Nephron (organoid): Measurements from ENCODE around the gene FEN1.

Experiments
- H3K27ac Mint-ChIP-seq, 3 experiments: 2 replicates each; pipeline ENCODE4 v1.8.0; 2020; ENCODE audit warnings: mixed read lengths in 3 of 3, mild to moderate bottlenecking in 2 of 3, moderate library complexity in 1 of 3
- H3K27me3 Mint-ChIP-seq: 2 replicates; pipeline ENCODE4 v1.8.0; 2021; ENCODE audit warnings: low read depth, mild to moderate bottlenecking, moderate library complexity, mixed read lengths
- H3K36me3 Mint-ChIP-seq: 2 replicates; pipeline ENCODE4 v1.8.0; 2020; ENCODE audit warnings: low read depth, mixed read lengths
- H3K4me1 Mint-ChIP-seq: 2 replicates; pipeline ENCODE4 v1.8.0; 2020; ENCODE audit warnings: mixed read lengths
- H3K4me3 Mint-ChIP-seq, 3 experiments: 2 replicates each; pipeline ENCODE4 v1.8.0; 2020; ENCODE audit warnings: mild to moderate bottlenecking in 3 of 3, mixed read lengths in 3 of 3, moderate library complexity in 2 of 3
- H3K9me3 Mint-ChIP-seq: 2 replicates; pipeline ENCODE4 v1.8.0; 2020; ENCODE audit warnings: mixed read lengths
- TF ChIP-seq, protein P1 (sequence below), 3 experiments: fragments of 200-600 bp; sonication (generic); IDR thresholded peaks; one replicate each; pipeline ENCODE4 v1.5.0; 2021; ENCODE audit warnings: antibody characterized with exemption in 3 of 3; ENCODE audit not compliant: unreplicated experiment in 3 of 3

The FEN1 gene

DNA sequence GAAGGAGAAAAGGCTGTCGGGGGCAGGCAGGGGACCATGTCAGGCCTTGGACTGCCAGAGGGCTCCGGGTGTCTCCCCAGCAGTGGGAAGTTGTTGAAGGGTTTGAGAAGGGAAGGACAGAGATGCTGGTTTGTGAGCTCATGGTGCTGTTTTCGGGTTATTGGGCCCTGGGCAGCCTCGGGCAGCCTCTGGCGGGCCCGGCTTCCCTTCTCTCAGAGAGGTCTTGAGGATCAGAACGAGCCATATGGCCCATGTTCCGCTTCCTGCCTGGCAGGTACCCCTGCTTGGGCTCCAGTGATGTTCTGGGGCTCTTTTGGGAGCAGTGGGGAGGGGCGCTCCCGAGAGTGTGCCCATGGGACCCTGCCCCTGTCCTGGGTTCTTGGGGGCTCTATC, 30.5 kb upstream of the FEN1 start:
- TF ChIP-seq, protein P1, sequence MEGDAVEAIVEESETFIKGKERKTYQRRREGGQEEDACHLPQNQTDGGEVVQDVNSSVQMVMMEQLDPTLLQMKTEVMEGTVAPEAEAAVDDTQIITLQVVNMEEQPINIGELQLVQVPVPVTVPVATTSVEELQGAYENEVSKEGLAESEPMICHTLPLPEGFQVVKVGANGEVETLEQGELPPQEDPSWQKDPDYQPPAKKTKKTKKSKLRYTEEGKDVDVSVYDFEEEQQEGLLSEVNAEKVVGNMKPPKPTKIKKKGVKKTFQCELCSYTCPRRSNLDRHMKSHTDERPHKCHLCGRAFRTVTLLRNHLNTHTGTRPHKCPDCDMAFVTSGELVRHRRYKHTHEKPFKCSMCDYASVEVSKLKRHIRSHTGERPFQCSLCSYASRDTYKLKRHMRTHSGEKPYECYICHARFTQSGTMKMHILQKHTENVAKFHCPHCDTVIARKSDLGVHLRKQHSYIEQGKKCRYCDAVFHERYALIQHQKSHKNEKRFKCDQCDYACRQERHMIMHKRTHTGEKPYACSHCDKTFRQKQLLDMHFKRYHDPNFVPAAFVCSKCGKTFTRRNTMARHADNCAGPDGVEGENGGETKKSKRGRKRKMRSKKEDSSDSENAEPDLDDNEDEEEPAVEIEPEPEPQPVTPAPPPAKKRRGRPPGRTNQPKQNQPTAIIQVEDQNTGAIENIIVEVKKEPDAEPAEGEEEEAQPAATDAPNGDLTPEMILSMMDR (IDR thresholded peaks at IDR 0.05; ENCODE audit: unreplicated experiment in 3 of 3): no peak
- peaks cover 16% of the 10 kb centered on the region for H3K4me1 Mint-ChIP-seq
- no peaks in the 10 kb centered on the region for H3K36me3 Mint-ChIP-seq
- no peak overlapping the region for H3K4me3 Mint-ChIP-seq
- peak overlapping the region; percentile 77 to 90 (median 81) for H3K27ac Mint-ChIP-seq
- H3K27me3 Mint-ChIP-seq: peaks cover 7% of the 10 kb centered on the region
- H3K9me3 Mint-ChIP-seq: no peaks in the 10 kb centered on the region

DNA sequence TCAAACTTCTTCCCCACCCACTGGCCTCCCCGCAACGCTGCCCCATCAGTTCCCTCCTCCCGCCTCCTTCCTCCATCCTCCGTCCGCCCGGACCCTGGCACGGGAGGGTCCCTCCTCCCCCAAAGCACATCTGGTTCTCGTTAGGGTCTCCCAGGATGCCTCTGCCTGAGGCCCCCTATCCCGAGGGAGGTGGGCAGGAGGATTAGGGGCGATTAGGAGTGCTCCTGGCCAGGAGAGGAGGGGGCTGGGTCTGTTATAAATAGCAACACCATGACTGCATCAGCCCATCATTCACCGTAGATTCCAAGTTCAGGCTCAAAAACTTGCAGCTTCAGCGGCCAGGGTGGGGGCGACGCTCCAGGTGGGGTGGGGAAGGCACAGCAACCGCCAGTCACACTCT, 29.9 kb upstream of the FEN1 start:
- Mint-ChIP-seq H3K27me3 (peaks cover 7% of the 10 kb centered on the region), H3K27ac (peak overlapping the region; percentile 61 to 89 (median 86)), H3K4me3 (peak overlapping the region in 1 of 3 experiments; percentile 10), H3K4me1 (peaks cover 16% of the 10 kb centered on the region), H3K36me3 (no peaks in the 10 kb centered on the region), H3K9me3 (no peaks in the 10 kb centered on the region)
- TF ChIP-seq, protein P1 (IDR thresholded peaks at IDR 0.05; ENCODE audit: unreplicated experiment in 3 of 3): no peak

DNA sequence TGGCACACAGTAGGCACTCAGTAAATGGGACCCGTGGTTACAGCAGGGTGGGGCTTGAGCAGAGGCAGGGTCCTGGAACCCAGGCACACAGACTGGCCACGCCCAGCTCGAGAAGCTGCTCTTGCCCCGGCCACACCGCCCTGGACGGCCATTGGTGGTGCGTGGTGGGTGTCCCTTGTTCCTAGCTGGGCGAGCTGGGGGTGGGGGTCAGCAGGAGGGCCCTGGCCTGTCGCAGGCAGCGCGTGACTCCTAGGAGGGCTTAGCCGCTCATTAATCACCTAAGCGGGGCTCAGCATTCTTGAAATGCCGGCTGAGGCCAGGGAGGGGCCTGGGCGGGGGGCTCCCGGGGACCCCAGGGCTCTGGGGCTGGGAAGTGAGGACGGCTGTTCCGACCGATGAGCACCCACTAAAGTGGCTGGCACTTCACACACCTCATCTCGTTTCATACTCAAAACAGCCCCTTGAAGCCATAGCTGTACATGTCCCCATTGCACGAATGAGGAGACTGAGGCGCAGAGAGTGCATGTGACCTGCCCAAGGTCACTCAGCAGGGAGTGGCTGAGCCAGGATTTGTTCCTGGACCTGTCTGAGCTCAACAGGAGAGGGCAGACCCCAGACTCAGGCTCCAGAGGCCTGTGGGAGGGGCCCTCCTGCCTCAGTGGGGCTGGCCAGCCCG, 28.6 kb upstream of the FEN1 start:
- Mint-ChIP-seq H3K27me3 (peaks cover 7% of the 10 kb centered on the region), H3K36me3 (no peaks in the 10 kb centered on the region), H3K4me3 (no peak overlapping the region), H3K27ac (no peak overlapping the region), H3K9me3 (no peaks in the 10 kb centered on the region), H3K4me1 (peaks cover 16% of the 10 kb centered on the region)
- TF ChIP-seq, protein P1 (IDR thresholded peaks at IDR 0.05; ENCODE audit: unreplicated experiment in 3 of 3): no peak

DNA sequence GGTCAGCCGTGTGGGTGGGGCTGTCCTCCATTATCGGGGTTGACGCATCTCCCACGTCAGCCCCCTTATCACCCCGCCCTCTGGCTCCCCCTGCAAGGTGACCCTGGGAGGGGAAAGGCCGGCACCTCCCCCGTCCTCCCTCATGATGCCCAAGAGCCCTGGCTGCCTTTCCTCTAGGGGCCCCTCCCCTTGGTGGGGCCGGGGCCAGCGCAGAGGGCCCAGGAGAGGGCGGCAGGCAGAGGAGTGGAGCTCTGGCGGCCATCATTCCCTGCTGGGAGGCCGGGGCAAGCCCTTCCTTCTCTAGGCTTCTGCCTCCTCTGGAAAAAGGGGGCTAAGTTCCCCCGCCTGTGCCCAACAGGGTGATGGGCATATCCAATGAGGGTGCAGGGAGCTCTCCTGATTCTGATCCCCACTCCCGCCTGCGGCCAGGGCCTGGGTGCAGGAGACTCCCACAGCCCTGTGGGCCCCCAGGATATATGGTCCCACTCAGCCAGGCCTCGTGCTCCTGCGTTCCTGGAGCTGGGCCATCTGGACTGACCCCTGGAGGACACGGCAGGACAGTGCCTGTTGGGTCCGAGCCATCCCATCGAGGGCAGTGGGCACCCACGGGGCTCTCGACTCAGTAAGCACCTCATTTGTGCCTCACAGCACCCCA, 28.0 kb upstream of the FEN1 start:
- H3K27me3 Mint-ChIP-seq: peaks cover 7% of the 10 kb centered on the region
- peaks cover 16% of the 10 kb centered on the region for H3K4me1 Mint-ChIP-seq
- peak overlapping the region; percentile 35 to 61 (median 44) for H3K27ac Mint-ChIP-seq
- no peaks in the 10 kb centered on the region for H3K36me3 Mint-ChIP-seq
- H3K9me3 Mint-ChIP-seq: no peaks in the 10 kb centered on the region
- no peak overlapping the region for H3K4me3 Mint-ChIP-seq
- TF ChIP-seq, protein P1 (IDR thresholded peaks at IDR 0.05; ENCODE audit: unreplicated experiment in 3 of 3): no peak

DNA sequence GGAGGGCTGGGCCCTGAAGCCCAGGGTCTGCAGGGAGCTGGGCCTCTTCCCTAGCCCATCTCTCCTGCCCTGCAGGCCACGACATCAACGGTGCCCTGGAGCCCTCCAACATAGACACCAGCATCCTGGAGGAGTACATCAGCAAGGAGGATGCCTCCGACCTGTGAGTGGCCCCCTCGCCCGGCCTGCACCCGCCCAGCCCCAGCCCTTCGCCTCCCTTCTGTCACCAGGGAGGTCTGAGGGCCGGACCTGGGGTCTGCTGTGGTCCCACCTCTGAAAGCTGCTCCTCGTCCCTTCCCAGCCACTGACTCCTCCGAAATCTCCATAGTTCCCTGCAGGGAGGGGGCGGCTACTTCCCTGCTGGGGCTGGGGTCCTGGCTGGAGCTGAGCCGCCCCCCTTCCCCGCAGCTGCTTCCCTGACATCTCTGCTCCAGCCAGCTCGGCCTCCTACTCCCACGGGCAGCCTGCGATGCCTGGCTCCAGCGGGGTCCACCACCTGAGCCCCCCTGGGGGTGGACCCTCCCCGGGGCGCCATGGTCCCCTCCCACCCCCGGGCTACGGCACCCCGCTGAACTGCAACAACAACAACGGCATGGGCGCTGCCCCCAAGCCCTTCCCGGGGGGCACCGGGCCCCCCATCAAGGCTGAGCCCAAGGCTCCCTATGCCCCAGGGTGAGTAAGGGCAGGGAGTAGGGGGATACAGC, 27.0 kb upstream of the FEN1 start:
- Mint-ChIP-seq H3K9me3 (no peaks in the 10 kb centered on the region), H3K4me3 (no peak overlapping the region), H3K4me1 (peaks cover 16% of the 10 kb centered on the region), H3K27me3 (peaks cover 7% of the 10 kb centered on the region), H3K27ac (peak overlapping the region; percentile 75 to 92 (median 81)), H3K36me3 (no peaks in the 10 kb centered on the region)
- TF ChIP-seq, protein P1 (IDR thresholded peaks at IDR 0.05; ENCODE audit: unreplicated experiment in 3 of 3): no peak
